Ascending aorta (tissue), 2 donors: Measurements from ENCODE around the gene AP3B1. TPM values are rescaled to one million over a fixed set of nuclear protein-coding genes. Genes with fewer than 3 reads are reported as not detected.

Experiments used
- DNase-seq, 2 donors: peaks; one replicate each; pipeline ENCODE4 v3.0.0-alpha.2; 2019; ENCODE audit warnings: low spot score in 2 of 2
- H3K27ac ChIP-seq, 2 donors: fragments of 200-600 bp; sonication (generic); one replicate each; pipeline ENCODE4 v1.5.1; 2016 to 2017; ENCODE audit warnings: mild to moderate bottlenecking in 1 of 2
- H3K27me3 ChIP-seq: fragments of 200-600 bp; sonication (generic); one replicate; pipeline ENCODE4 v1.5.1; 2017
- H3K36me3 ChIP-seq, 2 donors: fragments of 200-600 bp; sonication (generic); one replicate each; pipeline ENCODE4 v1.5.1; 2016
- H3K4me1 ChIP-seq, 2 donors: fragments of 200-600 bp; sonication (generic); one replicate each; pipeline ENCODE4 v1.5.1; 2016 to 2017; ENCODE audit warnings: mild to moderate bottlenecking in 1 of 2
- H3K4me3 ChIP-seq, 2 donors: fragments of 200-600 bp; sonication (generic); one replicate each; pipeline ENCODE4 v1.5.1; 2016 to 2017; ENCODE audit warnings: mild to moderate bottlenecking in 1 of 2
- H3K9me3 ChIP-seq, 2 donors: fragments of 200-600 bp; sonication (generic); one replicate each; pipeline ENCODE4 v1.5.1; 2016
- intact Hi-C: fragments of 100-400 bp; cut with DNase I; formaldehyde crosslinking; loops from one replicate; pipeline ENCODE4 v1.15.1; 2023
- total RNA-seq: library from RNA; depleted of rRNA; stranded (reverse); fragments of >200 nt; gene quantifications from one replicate; pipeline ENCODE4 v1.1.0, GENCODE V29; 2016
- TF ChIP-seq, protein P1 (sequence below), 3 experiments: fragments of 200-600 bp in 2 of 3; fragments of 450-650 bp in 1 of 3; sonication (generic) in 2 of 3; IDR thresholded peaks; one replicate each; pipeline ENCODE4 v1.5.1; 2016 to 2019; ENCODE audit warnings: antibody characterized with exemption in 3 of 3, mild to moderate bottlenecking in 1 of 3, moderate library complexity in 1 of 3

Gene AP3B1
- total RNA-seq, 1 donor from 2014 or later = 37.3 TPM

DNA sequence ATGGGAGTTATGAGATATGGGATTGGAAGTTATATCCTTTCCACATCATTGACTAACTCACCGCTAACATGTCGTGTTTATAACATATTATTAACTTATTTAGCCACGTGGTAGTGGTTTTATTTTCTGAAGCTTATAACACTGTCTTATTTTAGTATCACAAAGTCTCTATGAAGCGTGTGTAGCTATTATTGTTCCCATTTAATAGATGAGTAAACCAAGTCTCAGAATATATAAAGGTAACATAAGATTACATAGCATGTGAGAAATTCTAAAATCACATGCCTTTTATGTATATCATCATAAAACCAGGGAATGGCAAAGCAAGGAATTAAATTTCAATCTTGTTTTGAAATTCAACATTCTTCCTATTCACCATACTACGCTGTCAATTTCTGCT lies 15.3 kb downstream of the AP3B1 start:
- no peaks in the 10 kb centered on the region for H3K36me3 ChIP-seq
- no peaks in the 10 kb centered on the region for H3K9me3 ChIP-seq
- H3K27ac ChIP-seq = no peak overlapping the region
- no peak overlapping the region for H3K4me3 ChIP-seq
- H3K4me1 ChIP-seq = peaks cover 0 to 4% of the 10 kb centered on the region in 2 donors
- H3K27me3 ChIP-seq = no peaks in the 10 kb centered on the region
- TF ChIP-seq, protein P1, sequence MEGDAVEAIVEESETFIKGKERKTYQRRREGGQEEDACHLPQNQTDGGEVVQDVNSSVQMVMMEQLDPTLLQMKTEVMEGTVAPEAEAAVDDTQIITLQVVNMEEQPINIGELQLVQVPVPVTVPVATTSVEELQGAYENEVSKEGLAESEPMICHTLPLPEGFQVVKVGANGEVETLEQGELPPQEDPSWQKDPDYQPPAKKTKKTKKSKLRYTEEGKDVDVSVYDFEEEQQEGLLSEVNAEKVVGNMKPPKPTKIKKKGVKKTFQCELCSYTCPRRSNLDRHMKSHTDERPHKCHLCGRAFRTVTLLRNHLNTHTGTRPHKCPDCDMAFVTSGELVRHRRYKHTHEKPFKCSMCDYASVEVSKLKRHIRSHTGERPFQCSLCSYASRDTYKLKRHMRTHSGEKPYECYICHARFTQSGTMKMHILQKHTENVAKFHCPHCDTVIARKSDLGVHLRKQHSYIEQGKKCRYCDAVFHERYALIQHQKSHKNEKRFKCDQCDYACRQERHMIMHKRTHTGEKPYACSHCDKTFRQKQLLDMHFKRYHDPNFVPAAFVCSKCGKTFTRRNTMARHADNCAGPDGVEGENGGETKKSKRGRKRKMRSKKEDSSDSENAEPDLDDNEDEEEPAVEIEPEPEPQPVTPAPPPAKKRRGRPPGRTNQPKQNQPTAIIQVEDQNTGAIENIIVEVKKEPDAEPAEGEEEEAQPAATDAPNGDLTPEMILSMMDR (IDR thresholded peaks at IDR 0.05) = no peak
- intact Hi-C loops = no loop called here
- no peak for DNase-seq

DNA sequence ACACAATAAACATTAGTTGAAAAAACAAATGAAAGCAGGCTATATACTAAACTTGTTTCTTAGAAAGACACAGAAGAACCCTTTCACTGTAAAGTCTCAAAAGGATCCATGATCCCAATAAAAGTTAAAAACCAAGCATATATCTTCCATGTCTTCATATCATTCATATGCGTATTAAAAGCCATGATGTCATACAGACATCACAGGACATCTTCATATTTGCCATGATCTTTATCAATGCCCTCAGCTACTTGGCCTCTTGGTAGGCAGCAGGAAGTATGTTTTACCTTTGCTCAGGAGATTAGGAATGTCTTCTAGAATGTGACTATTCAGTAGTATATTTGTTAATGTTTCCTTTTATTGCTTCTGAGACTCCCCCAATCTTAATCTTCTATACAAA lies 16.8 kb downstream of the AP3B1 start:
- peaks cover 0 to 10% of the 10 kb centered on the region in 2 donors for H3K4me1 ChIP-seq
- no peaks in the 10 kb centered on the region for H3K27me3 ChIP-seq
- intact Hi-C loops = no loop called here
- H3K36me3 ChIP-seq = no peaks in the 10 kb centered on the region
- no peaks in the 10 kb centered on the region for H3K9me3 ChIP-seq
- TF ChIP-seq, protein P1 (IDR thresholded peaks at IDR 0.05) = no peak
- DNase-seq = no peak
- no peak overlapping the region for H3K27ac ChIP-seq
- no peak overlapping the region for H3K4me3 ChIP-seq

DNA sequence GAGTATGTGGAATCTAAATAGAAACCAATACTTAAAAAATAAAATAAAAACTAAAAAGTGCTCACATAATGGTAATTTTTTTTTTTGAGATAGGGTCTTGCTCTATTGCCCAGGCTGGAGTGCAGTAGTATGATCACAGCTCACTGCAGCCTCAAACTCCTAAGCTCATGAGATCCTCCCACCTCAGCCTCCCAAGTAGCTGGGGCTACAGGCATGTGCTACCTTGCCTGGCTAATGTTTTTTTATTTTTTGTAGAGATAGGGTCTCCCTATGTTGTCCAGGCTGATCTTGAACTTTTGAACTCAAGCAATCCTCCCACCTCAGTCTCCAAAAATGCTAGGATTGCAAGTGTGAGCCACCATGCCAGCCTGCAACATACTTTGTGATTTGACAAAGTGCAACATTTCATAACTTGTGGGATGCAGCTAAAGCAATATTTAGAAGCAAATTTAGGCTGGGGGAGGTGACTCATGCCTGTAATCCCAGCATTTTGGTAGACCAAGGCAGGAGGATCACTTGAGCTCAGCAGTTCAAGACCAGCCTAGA lies 18.4 kb downstream of the AP3B1 start:
- no peak overlapping the region for H3K27ac ChIP-seq
- H3K36me3 ChIP-seq = no peaks in the 10 kb centered on the region
- H3K4me1 ChIP-seq = peaks cover 0 to 10% of the 10 kb centered on the region in 2 donors
- no peak for DNase-seq
- H3K27me3 ChIP-seq = no peaks in the 10 kb centered on the region
- no peak overlapping the region for H3K4me3 ChIP-seq
- no peaks in the 10 kb centered on the region for H3K9me3 ChIP-seq
- TF ChIP-seq, protein P1 (IDR thresholded peaks at IDR 0.05) = no peak
- intact Hi-C loops = no loop called here

DNA sequence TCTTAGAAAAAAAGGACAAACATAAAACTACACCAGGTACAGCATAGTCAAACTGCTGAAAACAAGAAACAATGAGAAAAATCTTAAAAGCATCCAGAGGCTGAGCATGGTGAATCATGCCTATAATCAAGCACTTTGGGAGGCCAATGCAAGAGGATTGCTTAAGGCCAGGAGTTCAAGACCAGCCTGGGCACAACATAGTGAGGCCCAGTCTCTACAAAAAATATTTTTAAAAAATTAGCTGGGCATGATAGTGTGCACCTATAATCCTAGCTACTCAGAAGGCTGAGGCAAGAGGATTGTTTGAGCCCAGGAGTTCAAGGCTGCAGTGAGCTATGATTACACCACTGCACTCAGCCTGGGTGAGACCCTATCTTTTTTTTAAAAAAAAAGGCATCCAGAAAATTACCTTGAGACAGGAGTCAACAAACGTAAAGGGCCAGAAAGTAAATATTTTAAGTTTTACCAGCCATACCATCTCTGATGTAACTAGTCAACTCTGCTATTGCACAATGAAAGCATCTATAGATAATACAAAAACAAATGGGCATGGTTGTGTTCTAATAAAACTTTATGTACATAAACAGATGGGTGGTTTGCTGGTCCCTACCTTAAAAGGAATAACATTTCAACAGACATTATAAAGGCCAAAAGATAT lies 19.8 kb downstream of the AP3B1 start:
- no peak for DNase-seq
- Histone ChIP-seq H3K4me1 (peaks cover 0 to 10% of the 10 kb centered on the region in 2 donors), H3K4me3 (no peak overlapping the region), H3K9me3 (no peaks in the 10 kb centered on the region), H3K27me3 (no peaks in the 10 kb centered on the region), H3K36me3 (no peaks in the 10 kb centered on the region), H3K27ac (no peak overlapping the region)
- TF ChIP-seq, protein P1 (IDR thresholded peaks at IDR 0.05) = no peak
- intact Hi-C loops = no loop called here

DNA sequence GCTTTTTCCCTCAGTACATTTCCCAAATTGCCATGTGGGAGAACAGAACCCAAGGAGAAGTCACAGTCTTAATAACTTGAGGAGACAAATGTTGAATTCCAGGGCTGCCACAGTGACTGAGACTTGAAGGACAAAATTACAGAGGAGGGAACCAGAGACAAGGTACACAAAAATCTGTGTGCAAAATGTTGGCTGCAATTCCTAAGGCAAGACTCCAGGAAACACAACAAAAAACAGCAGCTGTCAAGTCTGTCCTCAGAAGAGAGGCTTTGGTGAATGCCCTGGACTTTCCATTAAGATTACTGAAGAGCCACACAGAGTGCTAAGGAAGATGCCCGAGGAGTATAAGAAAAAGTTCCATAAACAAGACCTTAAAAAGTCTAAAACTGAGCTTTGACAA lies 21.1 kb downstream of the AP3B1 start:
- Histone ChIP-seq H3K9me3 (no peaks in the 10 kb centered on the region), H3K4me1 (peaks cover 0 to 10% of the 10 kb centered on the region in 2 donors), H3K27me3 (no peaks in the 10 kb centered on the region), H3K27ac (no peak overlapping the region), H3K36me3 (no peaks in the 10 kb centered on the region), H3K4me3 (no peak overlapping the region)
- no peak for DNase-seq
- TF ChIP-seq, protein P1 (IDR thresholded peaks at IDR 0.05) = no peak
- intact Hi-C loops = no loop called here
